GM10266 (cell line): ENCODE results near the gene UBAC2.

ENCODE experiments used
- DNase-seq: peaks from one replicate; pipeline ENCODE4 v3.0.0; 2012; ENCODE audit errors: extremely low spot score
- CTCF ChIP-seq: IDR thresholded peaks from 2 replicates; pipeline ENCODE4 v1.5.1; 2012; ENCODE audit warnings: mild to moderate bottlenecking, low read depth; ENCODE audit not compliant: control insufficient read depth, insufficient read depth; ENCODE audit errors: missing control alignments

The UBAC2 gene

GRCh38 chr13:99289271-99289670 is 88.6 kb downstream of the UBAC2 start:
- TF ChIP-seq CTCF: no peak
- no peak for DNase-seq

DNA sequence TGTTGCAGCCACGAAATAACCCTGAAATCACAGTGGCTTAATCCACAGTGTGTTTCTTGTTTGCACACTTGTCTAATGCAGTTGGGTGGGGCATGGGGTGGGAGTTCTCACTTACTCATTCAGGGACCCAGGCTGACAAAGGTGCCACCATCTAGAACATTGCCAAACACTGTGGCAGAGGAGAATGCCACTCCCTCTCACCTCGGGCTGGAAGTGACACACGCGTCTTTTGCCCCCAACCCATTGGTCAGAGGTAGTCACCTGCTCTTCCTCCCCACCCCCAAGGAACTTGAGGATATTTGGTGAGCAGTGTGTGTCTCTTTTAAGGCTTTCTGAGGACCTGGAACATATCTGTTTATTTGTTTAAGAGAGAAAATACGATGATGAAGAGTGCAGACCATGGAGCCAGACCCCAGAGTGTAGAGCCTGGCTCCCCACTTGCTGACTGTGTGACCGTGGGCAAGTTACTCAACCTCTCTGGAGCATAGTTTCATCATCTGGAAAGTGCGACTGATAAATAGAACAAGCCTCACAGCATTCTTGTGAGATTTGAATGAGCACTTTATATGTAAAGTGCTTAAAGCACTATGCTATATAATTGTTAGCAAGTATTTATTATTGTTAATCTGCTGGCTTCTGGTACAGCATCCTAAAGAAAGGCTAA is 89.2 kb downstream of the UBAC2 start:
- TF ChIP-seq CTCF: no peak
- DNase-seq: no peak

DNA sequence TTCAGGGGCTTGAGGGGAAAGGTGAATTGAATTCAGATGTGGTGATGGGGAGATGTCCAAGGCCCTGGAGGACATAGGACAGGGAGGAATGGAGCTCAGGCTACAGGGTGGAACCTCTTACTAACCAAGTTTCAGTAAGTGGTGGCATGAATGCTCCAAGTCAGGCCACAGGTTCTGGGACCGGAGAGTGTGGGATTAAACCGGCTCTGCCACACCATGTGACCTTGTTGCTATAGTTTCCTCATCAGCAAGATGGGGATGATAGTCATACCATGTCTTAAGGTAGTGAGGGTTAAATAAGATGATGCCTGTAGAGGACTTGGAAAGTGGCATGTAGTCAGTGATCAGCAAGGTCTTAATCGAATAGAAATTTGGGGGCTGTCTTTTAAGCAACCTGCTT is 90.2 kb downstream of the UBAC2 start:
- TF ChIP-seq CTCF: no peak
- no peak for DNase-seq

DNA sequence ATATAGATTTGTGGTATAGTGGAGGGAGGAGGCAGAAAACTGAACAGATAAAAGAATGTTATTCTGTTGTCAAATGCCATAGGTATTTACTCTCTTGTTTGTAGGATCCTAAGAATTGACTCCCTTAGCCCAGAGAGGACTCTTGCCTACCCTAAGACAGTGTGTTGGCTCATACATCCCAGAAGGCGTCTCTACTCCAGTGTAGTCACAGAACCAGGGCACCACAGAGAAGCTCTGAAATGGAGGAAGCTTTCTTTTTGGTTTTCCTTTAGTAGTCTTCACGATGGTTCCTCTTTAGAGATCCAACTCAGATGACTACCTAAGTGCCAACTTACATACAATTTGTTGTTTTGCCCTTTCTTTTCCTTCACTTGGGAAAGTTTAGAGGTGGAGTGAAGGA is 92.5 kb downstream of the UBAC2 start:
- no peak for TF ChIP-seq CTCF
- no peak for DNase-seq

DNA sequence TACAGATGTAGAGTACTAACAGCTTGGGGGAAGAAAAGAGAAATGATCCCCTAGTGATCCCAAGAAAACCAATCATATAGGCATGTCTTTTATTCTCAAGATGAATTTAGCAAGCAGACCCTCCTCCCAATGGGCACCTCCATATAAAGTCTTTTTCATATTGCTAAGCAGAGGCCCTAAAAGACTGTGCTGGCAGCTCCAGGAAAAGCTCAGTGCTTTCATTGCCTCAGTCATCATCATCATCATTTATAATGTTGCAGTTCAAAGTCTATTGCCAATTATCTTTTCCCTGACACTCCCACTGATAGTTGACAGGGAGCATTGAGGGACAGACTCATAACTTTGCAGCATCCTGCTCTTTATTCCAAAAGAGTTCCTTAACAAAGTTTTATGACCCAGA is 93.5 kb downstream of the UBAC2 start:
- no peak for TF ChIP-seq CTCF
- no peak for DNase-seq

DNA sequence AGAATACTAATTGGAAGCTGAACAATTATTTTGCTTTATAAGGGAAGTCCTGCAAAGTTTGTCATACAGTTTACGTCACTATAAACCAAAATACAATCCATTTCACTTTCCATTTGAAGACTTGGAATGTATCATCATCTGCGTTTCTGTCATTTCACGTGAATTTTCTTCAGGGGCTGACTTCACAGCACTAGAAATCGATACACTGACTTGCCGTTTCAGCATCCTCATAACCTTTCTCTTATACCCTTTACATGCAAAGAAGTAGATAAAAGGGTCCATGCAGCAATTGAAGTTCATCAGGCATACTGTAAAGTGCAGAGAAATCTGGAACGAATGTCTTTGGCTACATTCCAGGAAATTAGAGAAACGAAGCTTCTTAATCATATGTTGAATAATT is 94.3 kb downstream of the UBAC2 start:
- no peak for TF ChIP-seq CTCF
- DNase-seq: no peak

DNA sequence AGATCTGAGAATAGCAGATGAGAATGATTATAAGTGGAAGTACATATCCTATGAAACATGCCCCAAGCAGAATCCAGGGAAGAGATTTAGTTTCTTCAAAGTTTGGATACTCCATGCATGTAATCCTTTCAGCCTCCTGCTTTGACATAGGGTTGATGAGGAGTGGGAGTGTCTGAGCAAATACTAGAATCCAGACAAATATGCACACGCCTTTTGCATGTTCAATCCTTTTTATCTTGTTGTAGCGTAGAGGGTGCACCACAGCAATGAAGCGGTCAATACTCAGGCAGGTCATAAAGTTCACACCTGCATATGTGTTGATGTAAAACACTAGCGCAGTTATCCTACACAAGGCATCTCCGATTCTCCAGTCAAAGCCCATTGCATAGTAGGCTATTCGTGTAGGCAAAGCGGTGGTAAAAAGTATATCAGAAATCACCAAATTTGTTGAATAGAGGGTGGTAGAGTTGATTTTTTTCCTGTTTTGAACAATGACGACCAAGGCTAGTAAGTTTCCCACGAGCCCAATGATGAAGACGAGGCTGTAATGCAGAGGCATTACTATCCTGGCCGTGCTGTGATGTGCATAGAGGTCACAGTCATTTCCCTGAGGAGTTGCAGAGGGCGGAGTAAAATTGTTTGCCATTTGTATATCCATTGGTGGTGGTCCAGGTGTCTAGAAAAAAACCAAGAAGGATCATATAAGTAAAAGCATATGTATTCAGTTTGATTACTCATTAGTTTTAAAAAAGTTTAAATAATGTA is 95.0 kb downstream of the UBAC2 start:
- TF ChIP-seq CTCF: no peak
- no peak for DNase-seq
